HG03460 (cell line): Measurements from ENCODE around the gene MIPEP.
"Not testable (repeated sequence)": the region's sequence is repeated elsewhere in the genome, so short reads cannot be mapped to it uniquely, and the experiment has no call there.

ENCODE experiments used
- ATAC-seq: cut with Tn5 transposase; IDR thresholded peaks from one replicate; pipeline ENCODE4 v1.9.1; 2021; ENCODE audit not compliant: unreplicated experiment

The MIPEP gene

DNA sequence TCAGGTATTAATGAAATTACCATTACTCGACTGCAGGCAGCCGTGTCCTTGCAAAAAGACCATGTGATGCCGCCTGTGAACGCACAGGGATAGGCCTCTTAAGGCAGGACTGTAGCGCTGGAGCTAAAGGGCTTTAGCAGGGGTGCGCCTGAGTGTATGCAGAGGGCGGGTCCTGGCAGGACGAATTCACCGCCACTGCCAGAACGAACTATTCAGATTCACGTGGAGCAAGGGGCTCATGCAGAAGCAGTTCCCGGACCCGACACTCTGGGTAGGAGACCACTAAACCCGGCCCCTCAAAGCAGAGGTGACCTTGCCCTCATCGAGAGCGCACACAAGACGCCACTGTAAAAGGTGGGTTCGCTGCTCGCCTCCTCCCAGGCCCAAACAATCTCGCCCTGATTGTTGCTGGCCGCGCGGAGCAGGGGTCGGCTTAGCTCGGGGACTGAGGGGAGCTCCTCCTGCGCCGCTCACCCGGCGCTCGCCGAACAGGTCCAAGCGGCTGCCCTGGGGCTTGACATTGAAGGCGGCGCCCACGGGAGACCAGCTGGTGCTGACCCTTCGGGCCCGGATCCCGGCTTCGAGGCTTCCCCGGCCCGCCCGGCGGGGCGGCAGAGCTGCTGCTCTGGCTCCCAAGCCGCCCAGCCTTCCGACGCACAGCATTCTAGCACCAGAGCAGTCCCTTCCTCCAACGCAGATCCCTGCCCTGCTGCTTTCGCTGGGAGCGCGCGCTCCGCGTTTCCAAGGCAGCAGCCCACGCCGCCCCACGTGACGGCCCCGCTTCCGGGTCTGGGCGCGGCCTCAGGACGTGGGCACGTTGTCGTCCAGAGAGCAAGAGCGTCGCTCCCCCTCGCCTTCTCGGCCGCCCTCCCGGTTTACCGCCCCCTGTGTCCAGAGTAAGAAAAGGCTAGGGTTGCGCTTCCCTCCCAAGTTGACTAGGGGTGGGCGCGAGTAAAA lies at the start of gene MIPEP:
TSS of gene MIPEP (minus strand) at position 743 of the 957 bp plus-strand sequence. CDS start at position 663, 80 bp downstream.
- ATAC-seq = peak; percentile 91

DNA sequence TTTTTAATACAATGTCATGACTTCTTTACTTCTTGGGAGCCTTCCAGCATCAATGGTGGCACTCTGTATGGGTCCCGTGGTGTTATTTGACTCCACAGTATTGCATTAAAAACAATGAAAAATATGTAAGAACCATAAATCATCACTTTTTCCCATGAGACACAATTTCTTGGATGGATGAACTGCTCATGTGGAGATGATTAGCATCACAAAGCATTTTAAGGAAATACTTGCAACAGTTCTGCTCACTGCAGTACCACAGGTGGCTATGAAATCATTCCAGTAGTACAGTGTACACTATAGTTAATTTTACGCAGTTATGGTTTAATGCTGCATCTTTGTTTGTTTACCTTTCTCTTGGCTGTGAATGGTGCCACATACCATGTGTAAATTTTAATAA lies 45.3 kb upstream of the MIPEP start:
- no peak for ATAC-seq

DNA sequence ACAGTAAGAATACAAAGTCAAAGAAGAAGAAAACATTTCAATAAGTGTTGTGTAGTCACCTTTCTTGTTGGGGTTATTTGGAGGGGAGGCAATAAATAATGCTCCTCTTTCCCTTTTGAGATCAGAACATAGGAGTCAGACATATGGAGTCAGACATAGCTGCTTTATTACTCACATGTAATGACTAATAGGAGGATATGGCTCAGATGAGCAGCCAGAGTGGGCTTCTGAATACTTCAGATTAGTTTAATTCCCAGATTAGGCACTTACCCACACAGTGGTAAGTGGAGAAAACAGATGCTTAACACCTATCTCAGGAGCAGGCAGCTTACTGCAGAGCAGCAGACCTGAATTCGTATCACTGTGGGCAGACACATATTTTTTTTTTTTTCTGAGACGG lies 39.8 kb upstream of the MIPEP start:
- ATAC-seq = no peak

DNA sequence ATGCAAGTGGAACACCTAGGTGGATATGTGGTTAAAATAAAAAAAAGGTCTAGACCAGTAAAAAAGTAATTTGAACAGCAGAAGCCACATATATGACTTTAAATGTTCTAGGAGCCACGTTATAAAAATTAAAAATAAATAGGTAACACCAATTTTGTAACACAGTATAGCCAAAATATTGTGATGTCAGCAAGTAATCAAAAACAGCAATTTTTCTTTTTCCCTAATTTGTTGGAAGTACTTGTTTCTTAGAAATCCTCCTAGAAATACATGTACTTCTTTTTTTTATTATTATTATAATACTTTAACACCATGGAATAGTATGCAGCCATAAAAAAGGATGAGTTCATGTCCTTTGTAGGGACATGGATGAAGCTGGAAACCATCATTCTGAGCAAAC lies 33.8 kb upstream of the MIPEP start:
- ATAC-seq = no peak

DNA sequence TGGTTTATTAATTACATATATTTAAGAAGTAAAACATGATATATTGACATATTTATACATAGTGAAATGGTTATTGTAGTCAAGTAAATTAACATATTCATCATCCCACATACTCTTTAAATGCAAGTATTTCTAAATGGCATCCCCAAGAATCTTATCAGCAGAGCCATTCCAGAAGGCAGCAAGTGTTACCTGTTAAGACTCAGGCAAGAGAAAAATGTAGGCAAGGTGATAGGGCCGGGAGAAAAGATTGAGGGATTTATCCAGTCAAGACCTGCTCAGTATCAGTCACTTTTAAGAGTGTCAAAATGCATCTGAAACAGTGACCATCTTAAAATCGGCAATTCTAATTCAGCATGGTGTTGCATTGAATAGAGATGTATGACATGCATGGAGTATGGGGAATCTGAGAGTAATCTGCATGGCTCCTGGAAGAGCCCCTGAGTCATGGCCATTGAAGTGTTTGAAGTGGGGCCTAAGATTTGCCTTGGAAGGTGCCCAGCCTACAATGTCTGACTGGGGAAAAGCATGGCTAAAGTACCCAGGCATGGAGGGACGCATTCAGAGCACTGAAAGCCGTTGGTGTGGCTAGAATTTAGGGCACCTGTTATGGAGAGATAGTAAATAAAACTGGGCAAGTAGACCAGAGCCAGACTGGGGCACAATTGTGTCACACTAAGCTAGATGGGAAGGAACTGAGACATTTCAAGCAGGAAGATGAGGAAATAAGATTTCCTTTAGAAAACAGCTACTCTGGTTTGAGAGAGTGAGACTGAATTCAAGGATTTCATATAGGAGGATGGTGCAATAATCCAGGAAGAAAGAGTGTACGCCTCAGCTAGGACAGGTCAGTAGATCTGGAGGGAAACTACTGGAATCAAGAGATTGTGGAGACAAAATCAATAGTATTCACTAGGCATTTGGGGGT lies 33.1 kb upstream of the MIPEP start:
- ATAC-seq = no peak

DNA sequence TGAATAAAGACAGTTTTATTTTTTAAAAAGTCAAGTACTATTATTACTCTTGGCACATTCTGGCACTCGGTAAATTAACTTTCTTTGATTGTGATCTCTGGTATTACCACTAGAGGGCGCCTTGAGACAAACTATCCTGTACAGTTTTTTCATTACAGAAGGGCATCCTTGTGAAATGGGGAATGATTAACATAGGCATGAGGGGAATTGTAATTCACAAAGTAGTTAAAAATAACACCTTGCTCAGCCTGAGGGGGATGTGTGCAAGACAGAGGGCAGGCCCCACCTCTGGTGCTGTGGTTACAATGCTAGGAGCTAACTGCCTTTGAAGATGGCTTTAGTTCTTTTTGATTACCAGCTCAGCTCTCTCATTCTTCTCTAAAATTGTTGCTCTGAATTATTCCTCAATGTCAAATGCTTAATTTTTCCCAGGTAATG lies 32.3 kb upstream of the MIPEP start:
- ATAC-seq = no peak

DNA sequence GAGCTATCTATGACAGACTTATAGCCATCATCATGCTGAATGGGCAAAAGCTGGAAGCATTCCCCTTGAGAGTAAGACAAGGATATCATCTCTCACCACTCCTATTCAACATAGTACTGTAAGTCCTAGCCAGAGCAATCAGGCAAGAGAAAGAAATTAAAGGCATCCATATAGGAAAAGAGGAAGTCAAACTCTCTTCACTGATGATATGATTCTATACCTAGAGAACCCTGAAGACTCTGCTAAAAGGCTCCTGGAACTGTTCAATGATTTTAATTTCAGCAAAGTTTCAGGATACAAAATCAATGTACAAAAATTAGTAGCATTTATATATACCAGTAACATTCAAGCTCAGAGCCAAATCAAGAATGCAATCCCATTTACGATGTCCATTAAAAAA lies 29.8 kb upstream of the MIPEP start:
- no peak for ATAC-seq

DNA sequence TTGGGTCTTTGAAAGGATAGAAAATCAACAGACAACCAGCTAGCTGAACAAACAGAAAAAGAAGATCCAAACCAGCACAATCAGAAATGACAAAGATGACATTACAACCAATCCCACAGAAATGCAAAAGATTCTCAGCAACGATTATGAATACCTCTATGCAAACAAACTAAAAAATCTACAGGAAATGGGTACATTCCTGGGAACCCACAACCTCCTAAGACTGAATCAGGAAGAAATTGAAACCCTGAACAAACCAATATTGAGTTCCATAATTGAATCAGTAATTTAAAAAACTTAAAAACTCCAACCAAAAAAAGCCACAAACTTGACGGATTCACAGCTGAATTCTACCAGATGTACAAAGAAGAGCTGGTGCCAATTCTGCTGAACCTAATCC lies 29.0 kb upstream of the MIPEP start:
- no peak for ATAC-seq

DNA sequence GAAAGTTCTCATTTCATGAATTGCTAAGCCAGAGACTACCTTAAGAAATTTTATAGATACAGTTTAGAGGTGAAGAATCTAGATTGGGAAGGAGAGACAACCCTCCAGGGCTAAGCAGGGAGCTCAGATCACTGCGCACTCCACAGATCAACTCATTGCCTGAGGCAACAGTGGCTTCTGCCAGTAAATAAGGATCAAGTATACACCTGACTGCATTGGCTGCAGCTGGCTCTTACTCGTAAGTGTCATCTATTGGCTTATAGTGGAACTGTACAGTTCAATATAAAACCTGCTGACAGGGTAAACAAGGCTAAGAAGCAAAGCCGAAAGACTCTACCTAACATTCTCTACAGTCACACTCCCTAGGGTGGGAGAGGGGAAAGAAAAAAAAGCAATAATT lies 26.1 kb upstream of the MIPEP start:
- ATAC-seq = no peak

DNA sequence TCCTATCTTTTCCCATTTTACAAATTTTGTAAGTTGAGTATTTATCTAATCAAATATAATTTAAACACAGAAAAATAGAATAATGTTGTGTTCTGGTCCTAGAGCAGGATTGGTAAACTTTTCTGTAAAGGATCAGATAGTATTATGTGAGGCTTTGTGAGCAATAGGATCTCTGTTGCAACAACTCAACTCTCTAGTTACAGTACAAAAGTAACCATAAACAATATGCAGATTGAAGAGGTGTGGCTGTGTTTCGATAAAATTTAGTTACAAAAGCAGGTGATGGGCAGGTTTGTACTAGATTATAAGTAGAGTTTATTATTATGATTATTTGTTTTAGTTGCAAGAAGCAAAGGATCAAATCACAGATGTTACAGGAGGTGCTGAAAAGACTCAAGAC lies 23.3 kb upstream of the MIPEP start:
- ATAC-seq = no peak

DNA sequence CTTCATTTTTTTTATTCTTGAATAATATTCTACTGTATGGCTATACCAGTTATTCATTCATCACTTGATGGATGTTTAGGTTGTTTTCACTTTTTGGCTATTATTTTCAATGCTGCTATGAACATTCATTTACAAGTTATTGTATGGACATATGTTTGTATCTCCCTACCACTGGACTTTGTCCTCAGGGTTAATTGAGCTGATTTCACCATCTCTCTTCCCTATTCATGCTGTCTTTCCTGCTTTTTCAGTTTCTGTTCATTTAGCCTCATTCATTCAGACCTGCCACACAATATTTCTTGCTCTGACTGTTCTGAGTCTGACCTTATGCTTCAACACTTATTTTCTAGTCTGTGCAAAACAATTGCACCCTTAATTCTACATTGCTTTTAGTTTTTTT lies 20.4 kb upstream of the MIPEP start:
- ATAC-seq = no peak

DNA sequence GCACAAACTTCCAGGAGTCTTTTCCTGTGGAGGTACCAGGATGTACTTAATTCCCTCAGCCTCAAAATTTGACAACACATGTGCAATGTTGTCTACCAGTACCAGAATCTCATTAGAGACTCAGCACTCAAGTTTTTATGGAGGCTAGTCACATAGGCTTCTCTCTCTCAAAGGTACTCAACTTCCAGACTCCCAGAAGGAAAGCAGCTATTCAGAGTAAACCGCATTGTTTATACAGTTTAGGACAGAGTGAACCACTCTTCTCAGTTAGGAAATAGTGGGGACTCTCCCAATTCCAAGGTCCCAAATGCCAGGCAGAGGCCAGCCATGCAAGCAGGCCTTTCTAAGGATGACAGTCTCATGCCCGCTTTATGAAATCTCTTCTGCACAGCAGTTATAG lies 16.6 kb upstream of the MIPEP start:
- ATAC-seq = no peak

DNA sequence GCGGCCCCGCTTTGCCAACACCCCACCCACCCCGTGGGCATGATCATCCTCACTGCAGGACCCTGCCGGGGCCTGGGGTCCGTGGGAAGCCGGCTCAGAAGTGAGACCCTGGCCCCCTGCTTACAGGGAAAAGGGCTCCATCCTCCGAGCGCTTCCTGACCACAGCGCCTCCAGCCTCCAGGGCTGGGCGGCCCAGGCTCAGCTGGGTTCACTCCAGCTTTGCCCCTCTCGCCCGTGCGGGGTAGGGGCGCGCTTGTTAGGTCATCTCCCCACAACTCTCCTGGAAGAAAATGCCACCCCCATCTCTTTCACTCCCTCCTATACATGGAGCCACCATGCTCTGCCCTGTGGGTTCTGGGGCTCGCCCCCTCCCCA lies 14.7 kb upstream of the MIPEP start:
- no peak for ATAC-seq

DNA sequence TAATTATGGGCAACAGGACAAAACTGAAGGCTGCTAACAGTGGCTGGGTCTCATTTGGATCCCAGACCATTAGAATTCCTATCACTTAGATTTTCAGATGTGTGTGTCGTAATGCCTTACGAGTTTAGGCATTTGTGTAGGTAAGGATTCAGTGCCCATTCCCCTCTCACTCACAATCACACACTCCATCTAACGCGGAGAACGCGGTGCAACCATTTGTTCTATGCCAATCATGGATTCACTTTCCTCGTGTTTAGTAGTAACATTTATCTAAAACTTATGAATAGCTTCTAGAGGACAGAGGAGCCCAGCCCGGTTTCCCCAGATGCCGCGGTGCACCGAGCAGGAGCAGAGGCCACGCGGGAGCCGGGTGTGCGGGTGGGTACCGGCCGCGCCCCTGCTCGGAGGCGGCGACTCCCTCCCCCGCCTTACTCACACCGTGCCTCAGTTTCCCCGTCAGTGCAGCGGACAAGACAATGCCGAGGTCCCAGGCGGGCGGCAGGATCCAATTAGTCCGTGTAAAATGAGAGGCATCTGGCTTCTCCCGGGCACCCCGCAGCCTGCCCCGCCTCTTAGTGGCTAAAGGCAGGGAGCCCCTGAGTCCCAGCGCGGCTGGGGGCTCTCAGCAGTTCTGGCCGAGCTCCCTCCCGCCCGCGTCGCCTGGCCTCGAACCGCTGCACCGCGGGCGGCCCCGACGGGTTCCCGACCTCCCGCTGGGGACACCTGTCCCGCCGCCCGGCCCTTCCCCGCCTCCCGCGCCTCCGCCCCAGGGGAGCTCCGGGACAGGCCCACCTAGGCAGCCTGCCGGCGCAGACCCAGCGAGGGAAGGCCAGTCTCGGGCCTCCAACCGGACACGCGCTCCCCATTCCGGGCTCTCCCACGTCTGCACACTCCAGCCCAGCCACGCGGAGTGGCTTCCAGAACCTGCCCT lies 14.0 kb upstream of the MIPEP start:
- ATAC-seq = no peak

DNA sequence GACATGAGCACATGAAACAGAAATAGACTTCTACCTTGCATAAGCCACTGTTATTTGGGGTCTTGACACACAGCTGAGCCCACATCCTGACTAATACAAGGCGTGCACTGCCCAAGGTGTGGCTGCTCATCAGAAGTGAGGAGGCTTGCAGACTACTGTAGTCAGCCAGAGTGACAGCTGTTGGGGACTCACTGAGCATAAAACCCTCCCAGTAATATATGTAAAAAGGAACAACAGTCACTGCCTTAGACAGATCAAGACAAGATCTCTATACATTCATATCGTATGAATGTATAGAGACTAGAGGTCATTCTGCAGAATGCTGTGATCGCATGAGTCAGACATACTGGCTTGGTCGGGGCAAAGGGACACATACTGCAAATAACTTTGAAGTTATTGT lies 12.2 kb upstream of the MIPEP start:
- no peak for ATAC-seq

DNA sequence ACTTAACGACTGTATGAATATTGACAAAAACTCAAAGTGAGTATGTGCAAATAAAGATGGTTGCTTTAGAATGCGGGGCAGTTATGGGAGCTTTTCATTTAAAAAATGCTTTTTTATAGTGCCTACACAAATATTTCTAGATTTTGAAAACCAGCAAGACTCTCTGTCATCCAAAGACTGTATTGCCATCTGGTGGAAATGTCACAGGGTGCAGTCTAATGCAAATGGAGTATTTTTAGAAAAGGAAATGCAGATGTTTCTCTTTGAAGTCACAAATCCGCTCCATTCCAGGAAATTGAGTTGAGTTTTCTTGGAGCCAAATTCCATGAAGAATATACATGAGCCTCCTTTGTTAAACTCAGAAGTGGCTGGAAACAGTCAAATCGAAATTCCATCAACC lies 10.4 kb upstream of the MIPEP start:
- no peak for ATAC-seq

DNA sequence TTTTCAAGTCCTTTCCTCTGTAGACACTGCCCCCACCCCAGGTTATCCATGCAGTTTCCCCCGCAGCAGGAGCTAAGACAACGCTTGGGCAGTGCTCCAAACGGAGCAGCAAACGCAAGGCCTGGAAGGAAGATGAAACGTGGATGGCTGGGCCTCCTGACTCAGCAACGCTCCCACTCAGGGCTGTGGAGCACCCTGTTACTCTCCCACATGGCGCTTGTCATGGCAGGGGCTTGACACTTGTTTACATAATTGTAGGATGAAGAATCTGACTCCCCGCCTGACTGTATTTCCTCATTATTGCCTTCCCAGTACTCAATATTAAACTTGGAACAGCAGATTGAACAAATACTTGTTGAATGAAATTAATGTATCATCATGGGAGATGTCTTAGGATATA lies 8.9 kb upstream of the MIPEP start:
- no peak for ATAC-seq

DNA sequence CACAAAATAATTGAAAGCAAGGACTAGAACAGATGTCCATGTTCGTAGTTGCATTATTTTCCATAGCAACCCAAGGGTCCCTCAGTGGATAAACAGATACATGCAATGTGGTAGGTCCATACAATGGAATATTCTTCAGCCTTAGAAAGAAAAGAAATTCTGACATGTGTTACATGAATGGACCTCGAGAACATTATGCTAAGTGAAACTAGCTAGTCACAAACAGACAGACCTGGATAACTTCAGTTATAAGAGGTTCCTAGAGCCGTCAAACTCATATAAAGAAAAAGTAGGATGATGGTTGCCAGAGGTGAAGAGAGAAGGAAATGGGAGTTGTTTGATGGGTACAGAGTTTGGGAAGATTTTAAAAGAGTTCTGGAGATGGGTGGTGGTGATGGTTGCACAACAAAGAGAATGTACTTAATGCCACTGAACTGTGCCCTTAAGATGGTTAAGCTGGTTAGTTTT lies 8.3 kb upstream of the MIPEP start, which contains the start of gene C1QTNF9B:
TSS of gene C1QTNF9B (minus strand) at position 51 of the 468 bp plus-strand sequence.
- ATAC-seq = not testable (repeated sequence)

DNA sequence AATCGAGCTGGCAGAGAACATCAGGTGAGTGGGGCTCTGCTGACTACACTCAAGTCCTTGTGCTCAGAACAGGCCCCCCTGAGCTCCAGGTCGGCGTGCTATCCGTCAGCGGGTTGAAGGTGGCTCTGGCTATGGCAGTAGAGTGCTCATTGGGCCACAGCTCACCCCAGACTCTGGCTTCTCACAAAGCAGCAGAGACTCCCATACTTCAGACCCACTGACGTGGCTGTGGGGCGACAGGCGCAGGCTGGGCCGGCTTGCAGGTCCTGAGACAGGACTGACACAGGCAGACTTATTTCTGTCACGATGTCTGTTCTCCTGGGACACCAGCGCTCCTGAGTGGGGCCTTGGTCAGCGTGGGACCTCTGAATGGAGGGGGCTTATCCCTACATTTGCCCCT lies 5.5 kb upstream of the MIPEP start:
- not testable (repeated sequence) for ATAC-seq

DNA sequence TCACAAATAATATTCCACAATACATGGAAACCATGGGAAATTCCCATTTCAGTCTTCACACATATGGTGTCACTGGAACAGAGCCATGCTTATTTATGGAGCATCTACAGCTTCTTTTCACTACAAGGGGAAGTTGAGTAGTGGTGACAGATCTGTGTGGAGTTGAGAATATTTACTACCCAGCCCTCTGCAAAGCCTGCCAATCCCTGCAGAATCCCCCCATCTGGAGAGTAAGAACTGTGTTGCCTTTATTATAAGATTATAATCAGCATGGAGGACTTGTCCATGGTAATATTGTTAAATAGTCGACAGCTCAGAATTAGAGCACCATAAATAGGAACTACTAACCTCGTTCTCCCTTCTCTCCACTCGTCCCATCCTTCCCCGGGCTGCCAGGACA lies 4.6 kb upstream of the MIPEP start:
- not testable (repeated sequence) for ATAC-seq
